Fibroblast of the conjunctiva (primary cell): Measurements from ENCODE around the gene SPATA31D1.
A peak's percentile ranks its signal among the peaks of the same experiment; 100 is the strongest.
"Not testable (repeated sequence)": the region's sequence is repeated elsewhere in the genome, so short reads cannot be mapped to it uniquely, and the experiment has no call there.

ENCODE experiments used
- DNase-seq: peaks from one replicate; pipeline ENCODE4 v3.0.0-alpha.2; 2010; ENCODE audit warnings: low read depth

Gene SPATA31D1

GRCh38 chr9:81988472-81988871 lies at the start of gene SPATA31D1:
Gene SPATA31D1 (plus strand): TSS chr9:81988772. CDS start chr9:81988819, 47 bp downstream.
- not testable (repeated sequence) for DNase-seq

- not testable (repeated sequence) for DNase-seq
Observed at GRCh38 chr9:81943393-81943792, 45.2 kb upstream of the SPATA31D1 start, which contains the start of gene SPATA31D3. Gene SPATA31D3 (plus strand): TSS chr9:81943500. CDS start chr9:81943586, 86 bp downstream.

GRCh38 chr9:81948650-81949049 lies 39.9 kb upstream of the SPATA31D1 start:
- DNase-seq: not testable (repeated sequence)

- no peak for DNase-seq
Observed at GRCh38 chr9:81953096-81953495, 35.5 kb upstream of the SPATA31D1 start.

GRCh38 chr9:81955625-81956024 lies 32.9 kb upstream of the SPATA31D1 start:
- DNase-seq: no peak

GRCh38 chr9:81964218-81965171 lies 24.1 kb upstream of the SPATA31D1 start:
- DNase-seq: peak; percentile 22

GRCh38 chr9:81968026-81968425 lies 20.5 kb upstream of the SPATA31D1 start:
- no peak for DNase-seq

GRCh38 chr9:81969971-81970370 lies 18.6 kb upstream of the SPATA31D1 start:
- DNase-seq: no peak

GRCh38 chr9:81971727-81972126 lies 16.8 kb upstream of the SPATA31D1 start:
- DNase-seq: no peak

- no peak for DNase-seq
Observed at GRCh38 chr9:81974764-81975163, 13.8 kb upstream of the SPATA31D1 start.

- no peak for DNase-seq
Observed at GRCh38 chr9:81976351-81976750, 12.2 kb upstream of the SPATA31D1 start.

GRCh38 chr9:81979196-81979595 lies 9.4 kb upstream of the SPATA31D1 start:
- no peak for DNase-seq

GRCh38 chr9:81980568-81980967 lies 8.0 kb upstream of the SPATA31D1 start:
- DNase-seq: no peak

- no peak for DNase-seq
Observed at GRCh38 chr9:81981883-81982282, 6.7 kb upstream of the SPATA31D1 start.

GRCh38 chr9:81984928-81985327 lies 3.6 kb upstream of the SPATA31D1 start:
- no peak for DNase-seq

GRCh38 chr9:81986051-81986450 lies 2.5 kb upstream of the SPATA31D1 start:
- DNase-seq: no peak

- DNase-seq: no peak
Observed at GRCh38 chr9:81989700-81990099, 1.1 kb downstream of the SPATA31D1 start.

GRCh38 chr9:81993656-81994055 lies 5.1 kb downstream of the SPATA31D1 start:
- DNase-seq: no peak

GRCh38 chr9:81999806-82000205 lies 11.2 kb downstream of the SPATA31D1 start:
- no peak for DNase-seq

GRCh38 chr9:82010711-82011110 lies 22.1 kb downstream of the SPATA31D1 start:
- DNase-seq: no peak

GRCh38 chr9:82011133-82011532 lies 22.6 kb downstream of the SPATA31D1 start:
- DNase-seq: no peak

- no peak for DNase-seq
Observed at GRCh38 chr9:82012276-82012675, 23.7 kb downstream of the SPATA31D1 start.

- no peak for DNase-seq
Observed at GRCh38 chr9:82020331-82020730, 31.8 kb downstream of the SPATA31D1 start.

GRCh38 chr9:82021198-82021597 lies 32.6 kb downstream of the SPATA31D1 start:
- DNase-seq: peak; percentile 88
